Measurements from ENCODE around the gene CYFIP2.

The CYFIP2 gene

DNA sequence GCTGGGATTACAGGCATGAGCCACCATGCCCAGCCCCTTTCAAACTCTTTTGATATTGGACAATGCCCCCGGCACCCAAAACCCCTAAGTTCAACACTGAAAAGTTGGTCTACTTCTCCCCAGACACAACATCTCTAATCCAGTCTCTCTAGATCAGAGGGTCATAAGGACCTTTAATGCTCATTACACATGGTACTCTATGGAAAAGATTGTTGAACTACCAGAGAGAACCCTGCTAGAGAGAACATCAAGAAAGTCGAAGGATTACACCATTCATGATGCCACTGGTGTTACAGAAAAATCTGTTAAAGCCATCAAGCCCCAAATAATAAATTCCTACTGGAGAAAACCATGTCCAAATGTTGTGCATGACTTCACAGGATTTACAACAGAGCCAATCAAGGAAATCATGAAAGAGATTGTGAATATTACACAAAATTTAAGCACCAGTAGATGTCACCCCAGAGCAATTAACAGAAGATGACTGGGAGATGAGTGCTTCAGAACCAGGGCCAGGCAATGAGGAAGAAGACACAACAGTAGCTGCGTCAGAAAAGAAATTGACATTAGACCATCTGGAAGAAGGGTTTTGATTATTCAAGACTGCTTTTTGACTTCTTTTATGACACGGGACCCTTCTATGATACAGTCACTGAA is 165.7 kb downstream of the CYFIP2 start:
- peaks cover 3% of the 10 kb centered on the region for H3K4me1 Mint-ChIP-seq
- peaks cover 8% of the 10 kb centered on the region for H3K27me3 Mint-ChIP-seq (ENCODE audit: low read depth, poor library complexity)
- no peaks in the 10 kb centered on the region for H3K36me3 Mint-ChIP-seq (ENCODE audit: low read depth)
- DNase-seq, result no peak
- H3K9me3 Mint-ChIP-seq, result peaks cover 43% of the 10 kb centered on the region
- H3K27ac Mint-ChIP-seq, result no peak overlapping the region
- H3K4me3 Mint-ChIP-seq, result no peak overlapping the region
- TF ChIP-seq CTCF (IDR thresholded peaks at IDR 0.05), result peak; percentile 12

DNA sequence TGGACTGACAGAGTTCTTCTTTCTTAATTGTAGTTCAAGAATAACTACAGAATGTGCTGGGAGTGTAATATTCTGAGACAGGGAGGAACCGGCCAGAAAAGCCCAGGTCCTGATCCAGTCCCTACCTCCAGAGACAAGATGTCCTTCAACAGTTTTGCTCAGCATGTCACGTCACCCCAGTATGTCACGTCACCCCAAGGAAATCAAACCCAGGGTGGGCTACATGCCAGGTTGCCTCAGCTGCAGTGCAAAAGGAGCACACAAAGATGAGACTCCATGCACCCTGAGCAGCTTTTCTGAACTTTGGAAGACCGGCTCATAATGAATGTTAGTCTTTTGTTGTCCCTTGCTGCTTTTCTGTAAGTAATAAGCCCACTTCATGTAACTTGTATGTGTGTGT is 168.2 kb downstream of the CYFIP2 start:
- Mint-ChIP-seq H3K27me3 (ENCODE audit: low read depth, poor library complexity) (peaks cover 5% of the 10 kb centered on the region), H3K4me1 (peaks cover 3% of the 10 kb centered on the region), H3K4me3 (no peak overlapping the region), H3K9me3 (peaks cover 41% of the 10 kb centered on the region), H3K36me3 (ENCODE audit: low read depth) (no peaks in the 10 kb centered on the region), H3K27ac (no peak overlapping the region)
- TF ChIP-seq CTCF (IDR thresholded peaks at IDR 0.05), result no peak
- DNase-seq, result no peak

DNA sequence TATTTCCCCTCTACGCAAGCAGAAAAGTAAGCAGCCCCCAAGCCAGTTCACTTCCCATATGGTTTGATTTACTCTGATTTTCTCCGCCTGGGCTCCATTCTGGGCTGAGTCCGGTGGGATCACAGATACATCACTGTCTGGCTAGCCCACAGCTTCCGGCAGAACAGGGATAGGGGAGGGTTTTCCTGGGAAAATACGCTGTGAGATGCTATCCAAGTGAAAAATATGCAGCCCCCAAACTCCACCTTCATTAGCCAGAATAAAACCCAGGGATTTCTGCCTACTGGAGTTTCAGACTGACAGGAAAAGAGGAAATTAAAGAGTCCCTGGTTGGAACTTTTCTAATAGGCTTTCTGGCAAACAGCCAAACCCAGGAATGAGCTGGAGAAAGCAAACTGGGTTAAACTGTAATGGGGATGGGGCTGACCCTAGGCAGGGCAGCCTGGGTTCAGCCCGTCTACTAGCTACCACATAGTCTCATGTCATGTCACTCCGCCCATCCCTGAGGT is 177.2 kb downstream of the CYFIP2 start:
- Mint-ChIP-seq H3K27me3 (ENCODE audit: low read depth, poor library complexity) (peaks cover 10% of the 10 kb centered on the region), H3K4me3 (no peak overlapping the region), H3K9me3 (peaks cover 17% of the 10 kb centered on the region), H3K4me1 (peaks cover 21% of the 10 kb centered on the region), H3K36me3 (ENCODE audit: low read depth) (no peaks in the 10 kb centered on the region), H3K27ac (no peak overlapping the region)
- no peak for TF ChIP-seq CTCF (IDR thresholded peaks at IDR 0.05)
- no peak for DNase-seq

DNA sequence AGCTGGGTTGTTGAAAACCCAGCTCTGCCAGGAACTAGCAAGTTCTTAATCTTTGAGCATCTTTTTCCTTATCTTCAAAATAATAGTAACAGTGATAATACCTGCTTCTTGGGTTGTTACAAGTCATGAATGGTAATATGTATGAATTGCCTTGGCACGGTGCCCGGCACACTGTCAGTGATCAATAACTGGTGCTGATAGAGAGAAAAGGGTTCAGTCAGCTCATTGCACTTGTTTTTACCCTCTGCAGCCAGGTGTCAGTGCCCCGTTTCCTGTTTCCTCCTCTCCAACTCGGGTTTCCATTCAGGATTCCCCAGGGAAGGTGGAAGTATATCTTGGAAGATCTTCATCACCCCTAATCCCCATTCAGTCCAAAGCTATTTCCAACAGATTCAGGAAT is 178.3 kb downstream of the CYFIP2 start:
- peaks cover 21% of the 10 kb centered on the region for H3K4me1 Mint-ChIP-seq
- no peak for TF ChIP-seq CTCF (IDR thresholded peaks at IDR 0.05)
- DNase-seq, result no peak
- no peaks in the 10 kb centered on the region for H3K36me3 Mint-ChIP-seq (ENCODE audit: low read depth)
- H3K27me3 Mint-ChIP-seq (ENCODE audit: low read depth, poor library complexity), result peaks cover 10% of the 10 kb centered on the region
- no peak overlapping the region for H3K4me3 Mint-ChIP-seq
- peaks cover 10% of the 10 kb centered on the region for H3K9me3 Mint-ChIP-seq
- no peak overlapping the region for H3K27ac Mint-ChIP-seq
